H1 (cell line): ENCODE measurements around the gene CHCHD6. TPM values are rescaled to one million over a fixed set of nuclear protein-coding genes. Genes with fewer than 3 reads are reported as not detected.

Experiments
- CTCF ChIA-PET: fragments of 300-600 bp; sonication (Branson Sonifier 250); formaldehyde crosslinking; loops from one replicate; lab custom pipeline; 2021; ENCODE audit not compliant: partially characterized antibody; lab: Charles Lee
- POLR2A ChIA-PET: fragments of 300-600 bp; sonication (Branson Sonifier 250); formaldehyde crosslinking; loops from one replicate; lab custom pipeline; 2021; ENCODE audit warnings: inconsistent platforms; ENCODE audit not compliant: partially characterized antibody; lab: Charles Lee
- DNase-seq, 2 experiments: peaks; one replicate each; pipeline versions ENCODE4 v3.0.0 to v3.0.0-alpha.2; 2010 to 2022; ENCODE audit warnings: low spot score in 2 of 2, low read depth in 1 of 2, mixed read lengths in 1 of 2
- FAIRE-seq: peaks from 2 replicates; lab custom pipeline; 2011; peaks lifted over from hg19 to GRCh38; lab: Jason Lieb, UNC
- H2AFZ ChIP-seq: 2 replicates; pipeline ENCODE4 v1.8.1; 2012; ENCODE audit warnings: low read length, inconsistent platforms
- H2AK5ac ChIP-seq: 2 replicates; pipeline ENCODE4 v1.6.1; 2013; ENCODE audit warnings: low read depth, low read length
- H2BK120ac ChIP-seq: replicated peaks from 2 replicates; pipeline ENCODE3; 2013; ENCODE audit warnings: low read depth, low read length, inconsistent platforms
- H2BK12ac ChIP-seq: 2 replicates; pipeline ENCODE4 v1.6.1; 2013; ENCODE audit warnings: low read depth, low read length
- H2BK15ac ChIP-seq: 2 replicates; pipeline ENCODE4 v1.6.1; 2013; ENCODE audit warnings: low read length
- H2BK20ac ChIP-seq: 2 replicates; pipeline ENCODE4 v1.6.1; 2013; ENCODE audit warnings: low read length
- H2BK5ac ChIP-seq: 2 replicates; pipeline ENCODE4 v1.6.1; 2013; ENCODE audit warnings: low read depth, low read length
- H3K14ac ChIP-seq: 2 replicates; pipeline ENCODE4 v1.6.1; 2013; ENCODE audit warnings: inconsistent platforms; ENCODE audit not compliant: insufficient read length
- H3K18ac ChIP-seq: 2 replicates; pipeline ENCODE4 v1.6.1; 2013; ENCODE audit warnings: low read length; ENCODE audit errors: extremely low read depth
- H3K23ac ChIP-seq: 2 replicates; pipeline ENCODE4 v1.6.1; 2013; ENCODE audit warnings: inconsistent platforms; ENCODE audit not compliant: insufficient read length
- H3K23me2 ChIP-seq: 2 replicates; pipeline ENCODE4 v1.6.1; 2013; ENCODE audit warnings: low read depth, low read length
- H3K27ac ChIP-seq: 2 replicates; pipeline ENCODE4 v1.6.1; 2011; ENCODE audit warnings: low read depth, low read length, inconsistent platforms
- H3K27me3 ChIP-seq, 4 experiments: replicated peaks in 1 of 4; 1 replicate in 1 of 4; 2 replicates in 3 of 4; pipeline versions ENCODE4 v1.6.1 to v1.8.1; 2011 to 2013; ENCODE audit warnings: low read length in 3 of 4, mild to moderate bottlenecking in 3 of 4, inconsistent platforms in 2 of 4, mixed read lengths in 2 of 4, moderate library complexity in 1 of 4; ENCODE audit not compliant: control insufficient read depth in 3 of 4, insufficient read depth in 3 of 4; ENCODE audit errors: extremely low read depth in 1 of 4
- H3K36me3 ChIP-seq, 4 experiments: 2 replicates each; pipeline versions ENCODE4 v1.6.1 to v1.8.1; 2011 to 2013; ENCODE audit warnings: mild to moderate bottlenecking in 4 of 4, low read length in 3 of 4, moderate library complexity in 2 of 4, control low read depth in 1 of 4, inconsistent platforms in 1 of 4; ENCODE audit not compliant: insufficient read depth in 4 of 4, control insufficient read depth in 2 of 4
- H3K4ac ChIP-seq: replicated peaks from 2 replicates; pipeline ENCODE3; 2013; ENCODE audit warnings: low read length, low read depth, mixed read lengths, inconsistent platforms; ENCODE audit not compliant: insufficient read length
- H3K4me1 ChIP-seq, 4 experiments: replicated peaks in 1 of 4; 1 replicate in 1 of 4; 2 replicates in 3 of 4; pipeline versions ENCODE4 v1.6.1 to v1.8.1; 2011 to 2013; ENCODE audit warnings: low read length in 3 of 4, inconsistent platforms in 2 of 4, mixed read lengths in 1 of 4; ENCODE audit not compliant: insufficient read depth in 4 of 4, control insufficient read depth in 3 of 4
- H3K4me2 ChIP-seq, 2 experiments: 2 replicates each; pipeline versions ENCODE4 v1.6.1 to v1.8.1; 2011 to 2013; ENCODE audit warnings: low read depth in 2 of 2, low read length in 2 of 2, control low read depth in 1 of 2, inconsistent platforms in 1 of 2, mild to moderate bottlenecking in 1 of 2; ENCODE audit not compliant: insufficient read depth in 1 of 2
- H3K4me3 ChIP-seq, 4 experiments: fragments of 200-600, 300-600 bp in 1 of 4; sonication (generic), shearing (Covaris generic), sonication (Bioruptor Twin) in 1 of 4; 2 replicates each; pipeline versions ENCODE4 v1.5.1 to v1.8.1; 2011 to 2016; ENCODE audit warnings: low read length in 4 of 4, low read depth in 3 of 4, control low read depth in 2 of 4, inconsistent platforms in 2 of 4, mild to moderate bottlenecking in 2 of 4, mixed read lengths in 1 of 4, moderate library complexity in 1 of 4; ENCODE audit not compliant: insufficient read depth in 2 of 4; ENCODE audit errors: extremely low read depth in 1 of 4
- H3K56ac ChIP-seq: replicated peaks from 2 replicates; pipeline ENCODE3; 2013; ENCODE audit warnings: low read depth, mild to moderate bottlenecking, mixed read lengths, low read length, inconsistent platforms; ENCODE audit not compliant: insufficient read length
- H3K79me1 ChIP-seq: 2 replicates; pipeline ENCODE4 v1.6.1; 2013; ENCODE audit warnings: low read depth, low read length, control low read depth
- H3K79me2 ChIP-seq, 2 experiments: 2 replicates each; pipeline versions ENCODE4 v1.6.1 to v1.8.1; 2012 to 2013; ENCODE audit warnings: low read length in 2 of 2, mild to moderate bottlenecking in 2 of 2, inconsistent platforms in 1 of 2; ENCODE audit not compliant: insufficient read depth in 2 of 2, control insufficient read depth in 1 of 2
- H3K9ac ChIP-seq, 4 experiments: replicated peaks in 1 of 4; 1 replicate in 1 of 4; 2 replicates in 3 of 4; pipeline versions ENCODE4 v1.6.1 to v1.8.1; 2011 to 2013; ENCODE audit warnings: low read depth in 3 of 4, low read length in 3 of 4, control low read depth in 2 of 4, mild to moderate bottlenecking in 2 of 4, moderate library complexity in 2 of 4, inconsistent platforms in 1 of 4; ENCODE audit errors: extremely low read depth in 1 of 4
- H3K9me3 ChIP-seq, 2 experiments: 2 replicates each; pipeline versions ENCODE4 v1.6.1 to v1.8.1; 2012 to 2013; ENCODE audit warnings: mild to moderate bottlenecking in 2 of 2, moderate library complexity in 2 of 2, control low read depth in 1 of 2, inconsistent platforms in 1 of 2, low read depth in 1 of 2, low read length in 1 of 2, mixed read lengths in 1 of 2; ENCODE audit not compliant: insufficient read depth in 2 of 2
- H4K20me1 ChIP-seq, 2 experiments: replicated peaks in 1 of 2; 2 replicates each; pipeline versions ENCODE3 to v1.8.1; 2011 to 2013; ENCODE audit warnings: inconsistent platforms in 2 of 2, low read length in 2 of 2, mild to moderate bottlenecking in 1 of 2; ENCODE audit not compliant: insufficient read depth in 2 of 2, control insufficient read depth in 1 of 2
- H4K5ac ChIP-seq: 2 replicates; pipeline ENCODE4 v1.6.1; 2013; ENCODE audit warnings: low read length, low read depth, mixed read lengths, inconsistent platforms; ENCODE audit not compliant: insufficient read length
- H4K8ac ChIP-seq: 2 replicates; pipeline ENCODE4 v1.8.0; 2013; ENCODE audit warnings: mild to moderate bottlenecking, moderate library complexity, low read length, inconsistent platforms; ENCODE audit not compliant: insufficient read depth; ENCODE audit errors: extremely low read depth
- H4K91ac ChIP-seq: replicated peaks from 2 replicates; pipeline ENCODE3; 2013; ENCODE audit warnings: low read length, mixed read lengths, inconsistent platforms; ENCODE audit not compliant: insufficient read length
- RNF2 ChIP-seq: fragments of 200-900, 300-1000 bp; sonication (generic); IDR thresholded peaks from 2 replicates; pipeline ENCODE4 v1.7.1; 2016; ENCODE audit warnings: borderline replicate concordance, low read depth, mild to moderate bottlenecking, antibody characterized with exemption, low read length; ENCODE audit not compliant: poor library complexity, severe bottlenecking; ENCODE audit errors: missing control alignments
- SIX5 ChIP-seq: IDR thresholded peaks from 2 replicates; pipeline ENCODE4 v1.6.1; 2011; ENCODE audit warnings: mild to moderate bottlenecking, low read depth, low read length
- SRF ChIP-seq: IDR thresholded peaks from 2 replicates; pipeline ENCODE4 v1.6.1; 2011; ENCODE audit warnings: mild to moderate bottlenecking, low read depth, low read length, moderate library complexity
- WGBS, 2 experiments: shearing (Covaris generic) in 1 of 2; methylation state at CpG; one replicate each; pipeline versions ENCODE4 v1.1.6 to v1.1.7; 2013 to 2015; ENCODE audit warnings: low lambda C conversion rate in 2 of 2, mixed read lengths in 2 of 2, inconsistent platforms in 1 of 2, low coverage in 1 of 2, missing lambda C conversion rate in 1 of 2; ENCODE audit not compliant: insufficient replicate concordance in 2 of 2, insufficient coverage in 1 of 2, insufficient read length in 1 of 2; ENCODE audit errors: extremely low coverage in 1 of 2, missing lambda C conversion rate in 1 of 2; 5-methylcytosine and 5-hydroxymethylcytosine counted together
- polyA plus RNA-seq, 7 experiments: library from polyadenylated mRNA; depleted of rRNA in 3 of 7; stranded (reverse) in 5 of 7; unstranded in 2 of 7; fragments of >200 nt in 5 of 7; fragments of 200-250 nt in 2 of 7; gene quantifications; 1 replicate in 5 of 7; 2 replicates in 1 of 7; 4 replicates in 1 of 7; pipeline versions ENCODE4 v1.2.1 to v1.2.3, GENCODE V29; 2011 to 2013; ENCODE audit warnings: missing spikeins in 2 of 7, mixed read lengths in 2 of 7
- total RNA-seq: library from RNA; stranded (reverse); fragmentation: NEBNext Ultra II Directional; extraction: Animal tissue kit (Norgen Biotek cat#: 25700); gene quantifications from 2 replicates; pipeline ENCODE4 v1.2.1, GENCODE V29; 2021
- TF ChIP-seq, protein P1 (sequence below): IDR thresholded peaks from 2 replicates; pipeline ENCODE4 v1.6.1; 2011; ENCODE audit warnings: low read depth, mild to moderate bottlenecking, low read length; ENCODE audit not compliant: insufficient read depth

CHCHD6 gene
- total and polyA plus RNA-seq, 2 of the 8 experiments (the other 6 are each of a cell fraction or from before 2014, with no cell fraction given) = 32.4 to 37.6 TPM

DNA sequence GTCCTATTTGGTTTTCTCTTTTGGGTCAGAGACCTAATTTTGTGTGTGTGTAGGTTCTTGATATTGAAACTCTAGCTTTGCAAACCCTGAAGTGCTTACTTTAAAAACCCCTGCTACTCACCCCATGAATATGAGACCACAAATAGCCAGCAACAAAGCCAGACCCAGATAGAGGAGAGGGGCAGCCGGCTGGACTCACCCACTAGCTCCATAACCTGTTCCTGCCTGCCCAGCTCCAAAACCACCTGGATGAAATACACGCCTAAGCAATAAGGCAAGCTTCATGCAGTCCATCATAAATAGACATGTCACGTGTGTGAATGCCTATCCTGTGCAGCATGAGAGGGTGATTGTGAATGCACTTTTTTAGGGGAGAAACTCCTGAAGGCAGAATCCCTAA, 45.5 kb upstream of the CHCHD6 start:
- Histone ChIP-seq H4K20me1 (peaks cover 0 to 2% of the 10 kb centered on the region in 2 experiments), H4K91ac (no peak overlapping the region), H3K4me1 (peaks cover 0 to 2% (median 0%) of the 10 kb centered on the region in 4 experiments; a peak in 2 of 7 replicates), H3K27ac (no peak overlapping the region), H3K4ac (no peak overlapping the region), H2BK12ac (no peak overlapping the region), H3K4me2 (no peak overlapping the region), H2BK120ac (no peak overlapping the region), H4K5ac (no peak overlapping the region), H3K56ac (no peak overlapping the region), H2AK5ac (no peak overlapping the region), H3K23me2 (no peaks in the 10 kb centered on the region), H3K9me3 (peaks cover 0 to 2% of the 10 kb centered on the region in 2 experiments; a peak in 1 of 4 replicates), H3K14ac (no peak overlapping the region), H3K79me2 (no peaks in the 10 kb centered on the region), H4K8ac (no peak overlapping the region), H3K79me1 (no peaks in the 10 kb centered on the region), H3K4me3 (no peak overlapping the region), H3K9ac (no peak overlapping the region), H2AFZ (no peak overlapping the region), H2BK20ac (no peak overlapping the region), H3K23ac (no peak overlapping the region)
- DNase-seq = no peak
- POLR2A ChIA-PET = no interaction called here
- no peak for FAIRE-seq
- CTCF ChIA-PET = interaction anchor here (0.9 to 2.3 kb wide), 8 partner anchors 10 to 886 kb away, joined by 3 to 12 read pairs (median 4); partner anchors contain the start of gene CHST13
- WGBS, 2 experiments = 86% methylated on average over 3 of the region's 3 CpGs; no CpG with 5 or more reads in 1 of the 2 experiments
- no peak for TF ChIP-seq SIX5
- TF ChIP-seq SRF = no peak
- TF ChIP-seq RNF2 = no peak
- TF ChIP-seq, protein P1, sequence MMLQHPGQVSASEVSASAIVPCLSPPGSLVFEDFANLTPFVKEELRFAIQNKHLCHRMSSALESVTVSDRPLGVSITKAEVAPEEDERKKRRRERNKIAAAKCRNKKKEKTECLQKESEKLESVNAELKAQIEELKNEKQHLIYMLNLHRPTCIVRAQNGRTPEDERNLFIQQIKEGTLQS = no peak
- TF ChIP-seq, all 59 proteins: peak for 0
- no peak overlapping the region for H2BK5ac ChIP-seq
- H2BK15ac ChIP-seq = no peak overlapping the region
- peaks cover 0 to 22% (median 10%) of the 10 kb centered on the region in 4 experiments; a peak in 6 of 7 replicates for H3K27me3 ChIP-seq
- no peak overlapping the region for H3K18ac ChIP-seq
- H3K36me3 ChIP-seq = no peaks in the 10 kb centered on the region
